Heart left ventricle (tissue), 16 donors: ENCODE data around the gene KCNJ12. TPM values are rescaled to one million over a fixed set of nuclear protein-coding genes. Genes with fewer than 3 reads are reported as not detected.
"Not testable (repeated sequence)": the region's sequence is repeated elsewhere in the genome, so short reads cannot be mapped to it uniquely, and the experiment has no call there.

Experiments used
- ATAC-seq, 4 donors: fragments of 200-7000 bp; cut with Tn5 transposase; one replicate each; pipeline ENCODE4 v1.9.1; 2020 to 2022; ENCODE audit warnings: moderate library complexity in 4 of 4, mild to moderate bottlenecking in 3 of 4, moderate number of reproducible peaks in 1 of 4
- DNase-seq, 5 donors: peaks; one replicate each; pipeline ENCODE4 v3.0.0-alpha.2; 2020
- H3K27ac ChIP-seq, 12 donors: fragments of 200-600 bp; sonication (generic) in 4 of 12; one replicate each; pipeline versions ENCODE4 v1.5.0 to v1.8.0; 2016 to 2022; ENCODE audit warnings: mild to moderate bottlenecking in 2 of 12
- H3K27me3 ChIP-seq, 9 donors: fragments of 200-600 bp; sonication (generic) in 2 of 9; one replicate each; pipeline versions ENCODE4 v1.5.1 to v1.8.0; 2016 to 2022; ENCODE audit warnings: mild to moderate bottlenecking in 3 of 9
- H3K36me3 ChIP-seq, 9 donors: fragments of 200-600 bp; sonication (generic) in 2 of 9; one replicate each; pipeline versions ENCODE4 v1.5.0 to v1.8.0; 2018 to 2022; ENCODE audit warnings: mild to moderate bottlenecking in 2 of 9
- H3K4me1 ChIP-seq, 12 donors: fragments of 200-600 bp; sonication (generic) in 4 of 12; one replicate each; pipeline versions ENCODE4 v1.5.0 to v1.8.0; 2016 to 2022; ENCODE audit warnings: mild to moderate bottlenecking in 3 of 12
- H3K4me3 ChIP-seq, 12 donors: fragments of 200-600 bp; sonication (generic) in 4 of 12; one replicate each; pipeline versions ENCODE4 v1.5.0 to v1.8.0; 2017 to 2022; ENCODE audit warnings: mild to moderate bottlenecking in 9 of 12, moderate library complexity in 4 of 12
- H3K9me3 ChIP-seq, 12 donors: fragments of 200-600 bp; sonication (generic) in 4 of 12; one replicate each; pipeline versions ENCODE4 v1.5.0 to v1.8.0; 2016 to 2022; ENCODE audit warnings: mild to moderate bottlenecking in 1 of 12
- WGBS, 4 donors: extraction: QIAGEN DNeasy Blood & Tissue Kit in 2 of 4; methylation state at CpG; one replicate each; pipeline versions ENCODE4 v1.1.5 to v1.1.7; 2013 to 2018; 5-methylcytosine and 5-hydroxymethylcytosine counted together
- intact Hi-C, 10 donors: fragments of 100-400 bp; cut with DNase I; formaldehyde crosslinking; loops; one replicate each; pipeline versions ENCODE4 v1.11.1 to v1.14.2; 2022
- polyA plus RNA-seq, 2 donors: library from polyadenylated mRNA; stranded (reverse); fragments of 200-250 nt; gene quantifications; one replicate each; pipeline ENCODE4 v1.2.3, GENCODE V29; 2013
- total RNA-seq, 9 donors: library from RNA; depleted of rRNA in 2 of 9; stranded (reverse); fragments of >200 nt in 2 of 9; fragmentation: NEBNext Ultra II Directional in 3 of 9; extraction: Animal tissue kit (Norgen Biotek cat#: 25700) in 3 of 9; gene quantifications; one replicate each; pipeline versions ENCODE4 v1.1.0 to v1.2.4, GENCODE V29; 2016 to 2023
- donor health status: ischemic (EF 13 %, LVEDD 7.1; RV severe dilation, severe dysfunction).
- donor health status: healthy with polysubstance abuse.
- donor health status: DM: no; HTN: yes; CAD: no.
- donor health status: DM: no; HTN: no; CAD: no.
- donor health status: ischemic (EF 25% LVEDD 6.9; RV normal size, moderate dysfunction).
- donor health status: ischemic (EF 25% LVEDD 5.7; RV mildly dilated, moderate dysfunction).
- donor health status: healthy.
- donor health status: DM: yes; HTN: yes; CAD: no.
- donor health status: ischemic (EF 35%, LVEDD 5.7; RV mildly dilated, moderate dysfunction).
- donor health status: nonischemic (EF 11% LVEDD 7.7; RV severe dilation, severe dysfunction).
- donor health status: DM: yes; HTN: yes; CAD: no.
- donor health status: PGD.
- donor health status: ischemic (EF 29% LVEDD 5.4; RV normal size, mild dysfunction).
- donor health status: nonischemic (EF 23%, LVEDD 6.1; RV moderate dilation, normal function).

KCNJ12 gene
- total and polyA plus RNA-seq, 11 donors, result 6.6 to 24.2 (median 9.0) TPM

DNA sequence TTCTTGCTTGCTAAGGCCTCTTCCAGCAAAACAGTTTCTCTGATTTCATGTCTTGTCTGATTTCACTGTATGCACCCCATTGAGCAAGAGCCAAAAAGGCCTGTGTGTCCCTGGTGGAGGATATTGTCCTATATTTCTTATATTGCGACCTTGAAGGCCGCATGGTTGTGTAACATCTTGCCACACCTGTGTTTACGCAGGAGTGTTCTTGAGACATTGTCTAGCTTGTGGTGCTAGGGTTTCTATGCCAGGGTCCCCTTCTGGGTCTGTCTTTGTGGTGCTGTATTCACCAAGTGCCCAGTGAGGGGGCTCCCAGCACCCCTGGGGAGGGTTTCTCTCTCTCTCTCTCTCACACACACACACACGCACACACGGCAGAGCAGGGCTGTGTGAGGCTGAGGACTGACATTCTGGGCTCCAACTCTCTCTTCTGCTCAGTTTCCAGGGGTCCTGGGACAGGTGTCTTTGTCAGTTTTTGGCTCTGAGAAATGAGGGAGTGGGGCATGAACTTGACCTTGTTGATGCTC, 35.6 kb downstream of the KCNJ12 start:
- H3K4me1 ChIP-seq, H3K36me3 ChIP-seq, ATAC-seq, H3K27ac ChIP-seq, H3K4me3 ChIP-seq, DNase-seq, H3K9me3 ChIP-seq, intact Hi-C loops, H3K27me3 ChIP-seq: not testable (repeated sequence)
- WGBS, 4 donors, result 82 to 89% (median 87%) methylated on average over 5 of the region's 5 CpGs

DNA sequence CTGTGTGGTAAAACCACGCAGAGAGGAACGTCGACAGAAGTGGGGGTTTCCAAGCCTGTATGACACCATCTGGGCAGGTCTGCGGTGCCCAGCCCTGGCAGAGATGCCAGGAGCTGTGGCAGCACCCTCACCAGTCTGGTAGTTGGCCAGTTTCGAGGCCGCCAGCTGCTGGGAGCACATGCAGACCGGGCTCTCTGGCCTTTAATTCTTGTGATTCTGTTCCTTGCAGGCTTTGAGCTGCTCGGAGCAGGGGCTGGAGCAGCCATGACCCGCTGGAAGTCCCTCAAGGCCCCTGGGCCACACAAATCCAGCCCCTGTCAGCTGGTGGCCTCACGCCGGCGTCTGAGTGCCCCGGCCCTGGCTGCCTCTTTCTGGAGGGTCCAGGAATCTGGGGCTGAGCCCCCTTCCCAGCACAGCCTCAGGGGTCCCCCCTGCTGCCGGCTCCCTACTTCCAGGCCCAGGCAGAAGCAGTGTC, 36.1 kb downstream of the KCNJ12 start:
- ATAC-seq, H3K27me3 ChIP-seq: not testable (repeated sequence)
- DNase-seq, result peak in 1 of 5 donors; percentile 31

GRCh38 chr17:21413570-21414279, 37.6 kb downstream of the KCNJ12 start:
- H3K27me3 ChIP-seq, DNase-seq, H3K4me1 ChIP-seq, H3K4me3 ChIP-seq, intact Hi-C loops, H3K36me3 ChIP-seq, H3K9me3 ChIP-seq, H3K27ac ChIP-seq: not testable (repeated sequence)
- peak in 3 of 4 donors; percentile 17 to 32 (median 17) for ATAC-seq
- 57 to 71% (median 60%) methylated on average over 6 to 8 of the region's 11 CpGs for WGBS, 4 donors

More for the DNA sequence above, 36.1 kb downstream of the KCNJ12 start:
- H3K9me3 ChIP-seq, H3K27ac ChIP-seq, intact Hi-C loops, H3K4me1 ChIP-seq, H3K36me3 ChIP-seq, H3K4me3 ChIP-seq: not testable (repeated sequence)
- WGBS, 4 donors, result 86 to 100% (median 90%) methylated on average over 3 to 14 of the region's 14 CpGs

DNA sequence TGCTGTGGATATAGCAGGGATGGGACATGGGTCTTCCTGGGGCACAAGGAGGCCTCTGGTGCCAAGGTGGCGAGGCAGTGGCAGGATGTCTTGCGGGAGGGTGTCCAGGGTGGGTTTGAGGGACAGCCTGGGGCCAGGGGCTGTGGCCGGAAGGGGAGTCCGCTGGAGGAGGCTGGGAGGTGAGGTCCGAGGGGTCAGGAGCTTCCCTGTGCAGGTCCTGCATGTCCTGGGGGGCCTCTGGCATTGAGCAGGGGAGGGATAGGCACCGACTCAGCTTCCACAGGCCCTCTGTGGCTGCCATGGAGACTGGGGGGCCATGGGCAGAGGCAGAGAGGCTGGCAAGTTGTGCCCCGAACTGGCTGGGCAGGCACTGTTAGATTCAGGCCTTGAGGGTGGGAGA, 38.5 kb downstream of the KCNJ12 start:
- H3K27ac ChIP-seq, intact Hi-C loops, ATAC-seq, H3K27me3 ChIP-seq, H3K4me1 ChIP-seq, H3K36me3 ChIP-seq, H3K4me3 ChIP-seq, H3K9me3 ChIP-seq: not testable (repeated sequence)
- WGBS, 4 donors, result 67 to 76% (median 72%) methylated on average over 7 of the region's 7 CpGs
- DNase-seq, result peak in 1 of 5 donors; percentile 60

DNA sequence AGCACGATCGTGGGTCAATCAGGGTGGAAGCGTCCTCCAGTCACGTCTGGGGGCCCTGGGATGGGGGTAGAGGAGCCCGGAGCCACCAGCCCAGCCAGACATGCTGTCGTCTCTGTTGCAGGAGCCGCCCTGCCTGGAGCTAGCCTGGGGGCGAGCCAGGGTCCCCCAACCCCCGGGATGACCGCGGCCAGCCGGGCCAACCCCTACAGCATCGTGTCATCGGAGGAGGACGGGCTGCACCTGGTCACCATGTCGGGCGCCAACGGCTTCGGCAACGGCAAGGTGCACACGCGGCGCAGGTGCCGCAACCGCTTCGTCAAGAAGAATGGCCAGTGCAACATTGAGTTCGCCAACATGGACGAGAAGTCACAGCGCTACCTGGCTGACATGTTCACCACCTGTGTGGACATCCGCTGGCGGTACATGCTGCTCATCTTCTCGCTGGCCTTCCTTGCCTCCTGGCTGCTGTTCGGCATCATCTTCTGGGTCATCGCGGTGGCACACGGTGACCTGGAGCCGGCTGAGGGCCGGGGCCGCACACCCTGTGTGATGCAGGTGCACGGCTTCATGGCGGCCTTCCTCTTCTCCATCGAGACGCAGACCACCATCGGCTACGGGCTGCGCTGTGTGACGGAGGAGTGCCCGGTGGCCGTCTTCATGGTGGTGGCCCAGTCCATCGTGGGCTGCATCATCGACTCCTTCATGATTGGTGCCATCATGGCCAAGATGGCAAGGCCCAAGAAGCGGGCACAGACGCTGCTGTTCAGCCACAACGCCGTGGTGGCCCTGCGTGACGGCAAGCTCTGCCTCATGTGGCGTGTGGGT, 39.2 kb downstream of the KCNJ12 start:
- H3K4me3 ChIP-seq, H3K9me3 ChIP-seq, ATAC-seq, H3K36me3 ChIP-seq, H3K4me1 ChIP-seq, H3K27me3 ChIP-seq, H3K27ac ChIP-seq, intact Hi-C loops: not testable (repeated sequence)
- DNase-seq, result peak in 1 of 5 donors; percentile 58
- WGBS, 4 donors, result 86 to 91% (median 87%) methylated on average over 28 to 58 of the region's 58 CpGs

- H3K27me3 ChIP-seq, ATAC-seq, H3K27ac ChIP-seq, H3K4me3 ChIP-seq, H3K9me3 ChIP-seq, H3K36me3 ChIP-seq, H3K4me1 ChIP-seq, intact Hi-C loops: not testable (repeated sequence)
- 72 to 75% (median 74%) methylated on average over 23 to 30 of the region's 30 CpGs for WGBS, 4 donors
- peak in 1 of 5 donors; percentile 55 for DNase-seq
Observed at GRCh38 chr17:21416471-21416981, 40.4 kb downstream of the KCNJ12 start.

DNA sequence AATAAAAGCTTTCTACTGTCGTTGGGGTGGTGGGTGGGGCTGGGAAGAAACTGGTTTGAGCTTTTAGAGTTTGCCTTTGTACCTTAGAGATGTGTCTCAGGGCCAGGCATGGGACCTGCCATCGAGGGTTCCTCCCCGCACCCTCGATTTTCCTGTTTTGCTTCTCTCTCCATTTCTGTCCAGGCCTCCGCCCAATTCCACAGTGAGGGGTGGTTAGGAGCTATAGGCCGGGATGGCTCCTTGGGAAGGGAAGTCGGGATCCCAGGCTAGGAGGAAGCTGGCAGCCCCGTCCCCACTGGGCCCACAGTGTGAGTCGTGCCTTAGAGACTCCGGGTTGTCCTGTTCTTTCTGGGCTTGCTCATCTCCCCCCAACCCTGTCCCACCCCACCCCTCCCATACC, 41.2 kb downstream of the KCNJ12 start:
- H3K27me3 ChIP-seq, H3K4me3 ChIP-seq, H3K27ac ChIP-seq, H3K36me3 ChIP-seq, DNase-seq, ATAC-seq, intact Hi-C loops, H3K9me3 ChIP-seq: not testable (repeated sequence)
- WGBS, 4 donors, result 84 to 91% (median 88%) methylated on average over 10 of the region's 10 CpGs
- peaks cover 0 to 17% (median 0%) of the 10 kb centered on the region in 12 donors for H3K4me1 ChIP-seq
